WI38 (cell line): ENCODE measurements around the gene ST3GAL5.

Experiments used
- H3K4me3 ChIP-seq: 2 replicates; pipeline ENCODE4 v1.5.1; 2011; ENCODE audit warnings: low read depth, mild to moderate bottlenecking, control low read depth, low read length
- TF ChIP-seq, protein P1 (sequence below): IDR thresholded peaks from 2 replicates; pipeline ENCODE4 v1.5.1; 2012; ENCODE audit warnings: low read depth, mild to moderate bottlenecking, control low read depth, low read length

The ST3GAL5 gene

DNA sequence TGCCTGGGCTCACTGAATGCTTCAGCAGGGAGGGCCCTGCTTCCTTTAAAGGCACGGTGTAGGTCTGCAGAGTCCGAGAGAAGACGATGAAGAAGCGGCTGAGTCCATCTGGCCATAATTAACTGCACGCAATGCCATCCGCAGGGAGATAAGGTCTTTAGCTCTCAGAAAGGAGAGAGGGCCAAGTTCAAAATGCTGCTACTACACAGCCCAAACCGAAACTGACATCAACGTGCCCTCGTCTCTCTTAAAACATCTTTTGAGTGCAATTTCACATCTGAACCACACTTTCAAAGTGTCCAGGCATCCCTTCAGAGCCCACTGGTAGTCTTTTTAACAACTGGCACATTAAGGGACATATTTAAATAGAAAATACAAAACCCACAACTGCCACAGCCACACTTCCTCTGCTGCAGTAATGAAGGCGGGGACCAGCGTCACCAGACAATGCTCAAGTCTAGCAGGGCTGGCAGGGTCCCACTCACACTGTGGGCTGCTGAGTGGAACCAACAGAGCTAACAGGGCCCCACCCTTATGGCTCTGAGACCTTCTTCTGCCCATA lies 35.8 kb downstream of the ST3GAL5 start:
- no peak overlapping the region for H3K4me3 ChIP-seq
- TF ChIP-seq, protein P1, sequence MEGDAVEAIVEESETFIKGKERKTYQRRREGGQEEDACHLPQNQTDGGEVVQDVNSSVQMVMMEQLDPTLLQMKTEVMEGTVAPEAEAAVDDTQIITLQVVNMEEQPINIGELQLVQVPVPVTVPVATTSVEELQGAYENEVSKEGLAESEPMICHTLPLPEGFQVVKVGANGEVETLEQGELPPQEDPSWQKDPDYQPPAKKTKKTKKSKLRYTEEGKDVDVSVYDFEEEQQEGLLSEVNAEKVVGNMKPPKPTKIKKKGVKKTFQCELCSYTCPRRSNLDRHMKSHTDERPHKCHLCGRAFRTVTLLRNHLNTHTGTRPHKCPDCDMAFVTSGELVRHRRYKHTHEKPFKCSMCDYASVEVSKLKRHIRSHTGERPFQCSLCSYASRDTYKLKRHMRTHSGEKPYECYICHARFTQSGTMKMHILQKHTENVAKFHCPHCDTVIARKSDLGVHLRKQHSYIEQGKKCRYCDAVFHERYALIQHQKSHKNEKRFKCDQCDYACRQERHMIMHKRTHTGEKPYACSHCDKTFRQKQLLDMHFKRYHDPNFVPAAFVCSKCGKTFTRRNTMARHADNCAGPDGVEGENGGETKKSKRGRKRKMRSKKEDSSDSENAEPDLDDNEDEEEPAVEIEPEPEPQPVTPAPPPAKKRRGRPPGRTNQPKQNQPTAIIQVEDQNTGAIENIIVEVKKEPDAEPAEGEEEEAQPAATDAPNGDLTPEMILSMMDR, result no peak

DNA sequence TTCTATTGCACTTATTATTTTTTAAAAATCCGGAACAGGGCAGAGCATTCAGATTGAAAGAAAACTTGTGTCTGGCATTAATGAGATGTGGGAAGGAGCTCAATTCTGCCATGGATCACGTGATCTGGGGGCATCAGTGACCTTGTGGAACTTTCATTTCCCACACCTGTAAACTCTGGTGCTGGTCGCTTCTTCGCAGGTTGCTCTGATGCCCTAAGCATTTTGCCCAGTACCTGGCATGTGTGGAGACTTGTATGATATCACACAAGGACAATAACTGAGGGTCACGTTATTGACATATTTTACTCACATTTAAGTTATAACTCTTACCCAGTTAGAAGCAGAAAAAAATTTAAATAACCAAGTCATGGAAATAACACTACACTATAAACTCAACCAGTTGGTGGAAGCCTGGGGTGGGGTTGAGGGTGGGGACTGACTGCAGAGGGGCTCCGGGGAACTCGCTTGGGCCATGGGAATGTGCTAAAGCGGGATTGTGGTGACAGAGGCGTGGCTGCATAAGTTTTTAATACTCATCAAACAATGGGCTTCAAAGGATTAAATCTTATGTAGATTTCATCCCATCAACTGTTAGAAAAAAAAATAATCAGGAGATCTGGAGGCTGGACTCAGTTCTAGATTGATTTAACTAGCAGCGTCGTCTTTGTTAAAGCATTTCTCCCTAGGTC lies 36.5 kb downstream of the ST3GAL5 start:
- TF ChIP-seq, protein P1, result no peak
- no peak overlapping the region for H3K4me3 ChIP-seq

DNA sequence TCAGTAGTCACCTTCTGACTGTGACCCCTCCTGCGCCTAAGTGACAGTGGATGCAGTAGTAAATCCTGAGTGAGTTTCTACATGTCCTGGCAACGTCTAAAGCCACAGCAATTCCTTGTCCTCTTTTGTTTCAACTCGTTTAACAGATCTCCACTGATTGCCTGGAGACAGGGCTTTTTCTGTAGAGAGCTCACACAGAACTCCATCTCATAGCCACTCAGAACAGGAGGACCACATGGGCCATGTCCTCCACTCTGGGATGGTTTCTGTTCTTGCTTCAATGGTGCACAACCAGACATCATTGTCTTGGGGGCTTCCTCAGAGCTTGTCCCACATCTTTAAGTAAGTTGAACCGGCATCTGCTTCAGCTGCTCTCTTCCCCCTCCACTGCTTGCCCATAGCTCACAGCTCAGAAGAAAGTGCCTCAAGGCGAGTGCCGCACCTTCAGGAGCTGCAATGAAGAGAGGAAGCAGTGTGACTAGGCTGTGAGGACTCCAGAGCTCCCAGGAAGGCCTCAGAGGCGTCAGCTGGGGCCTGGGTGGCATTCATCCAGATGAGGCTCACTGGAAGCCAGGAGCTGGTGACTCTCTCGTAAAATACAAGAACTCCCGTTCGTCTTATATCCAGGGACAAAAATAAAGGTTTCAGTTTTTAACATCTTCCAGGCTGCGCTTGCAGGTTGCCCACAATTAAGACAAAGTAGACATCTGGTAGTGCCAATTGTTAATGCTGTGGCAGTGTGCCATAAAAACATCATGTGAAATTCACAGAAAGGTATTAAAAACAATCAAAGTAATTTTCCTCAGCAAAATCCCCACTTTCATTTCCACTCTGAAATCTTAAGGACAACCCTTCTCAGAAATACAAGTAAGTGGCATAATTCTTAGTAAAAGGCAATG lies 37.3 kb downstream of the ST3GAL5 start:
- H3K4me3 ChIP-seq, result no peak overlapping the region
- TF ChIP-seq, protein P1, result no peak

DNA sequence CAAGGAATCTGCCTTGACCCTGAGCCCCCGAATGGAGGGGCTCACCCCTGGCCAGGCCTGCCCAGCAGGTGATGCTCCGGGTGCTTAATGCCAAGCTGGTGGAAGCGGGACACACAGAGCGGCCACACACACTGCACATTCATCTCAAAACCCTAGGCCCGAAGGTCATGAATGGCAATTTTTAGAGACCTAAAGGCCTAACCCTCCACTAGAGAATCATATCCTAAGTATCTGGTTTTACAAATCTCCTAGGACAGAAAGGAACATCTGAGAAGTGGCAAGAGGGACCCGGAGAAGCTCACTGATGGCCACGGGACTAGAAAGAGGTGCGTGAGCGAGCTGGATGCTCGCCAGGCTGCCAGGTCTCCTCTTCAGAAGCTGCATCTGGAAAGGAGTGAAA lies 38.3 kb downstream of the ST3GAL5 start:
- H3K4me3 ChIP-seq, result no peak overlapping the region
- TF ChIP-seq, protein P1, result no peak

DNA sequence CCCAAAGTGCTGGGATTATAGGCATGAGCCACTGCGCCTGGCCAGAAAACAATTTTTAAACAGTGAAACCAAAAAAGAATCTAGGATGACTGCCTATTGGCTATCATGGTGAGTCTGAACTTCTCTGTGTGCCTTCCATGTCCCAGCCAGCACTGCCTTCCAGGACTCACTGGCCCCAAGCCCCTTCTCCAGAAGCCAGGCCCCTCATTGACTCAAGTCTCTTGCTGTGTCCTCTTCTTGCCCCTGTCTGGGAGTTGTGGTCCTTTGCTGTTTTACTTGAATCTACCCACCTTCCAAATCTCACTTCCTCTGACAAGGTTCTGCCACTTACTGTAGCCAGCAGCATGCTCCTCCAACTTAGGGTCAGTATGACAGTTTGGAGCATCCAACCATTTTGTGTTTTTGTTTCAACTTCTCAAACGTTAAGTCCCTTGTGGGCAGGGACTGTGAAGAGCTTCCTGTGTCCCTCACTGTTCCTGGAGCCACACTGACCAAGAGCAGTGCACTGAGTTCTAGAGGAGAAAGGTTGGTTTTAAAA lies 41.7 kb downstream of the ST3GAL5 start:
- H3K4me3 ChIP-seq, result no peak overlapping the region
- TF ChIP-seq, protein P1, result no peak

DNA sequence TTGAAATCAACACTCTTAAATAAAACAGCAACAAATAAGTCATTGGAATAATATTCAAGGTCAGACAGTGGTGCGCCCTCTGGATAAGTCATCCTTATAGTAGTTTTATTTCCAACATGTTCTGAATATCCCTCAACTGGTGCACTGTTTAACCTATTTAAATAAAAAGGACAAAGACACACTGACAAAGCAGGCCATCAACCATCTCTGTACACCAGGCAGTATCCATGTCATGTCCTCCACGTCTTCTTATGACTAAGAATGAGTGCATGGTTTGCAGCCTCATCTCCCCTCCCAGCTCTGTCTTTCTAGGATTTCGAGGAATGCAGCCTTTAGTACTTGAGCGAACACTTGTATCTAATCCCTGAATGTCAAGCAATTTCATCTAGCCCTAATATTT lies 42.4 kb downstream of the ST3GAL5 start:
- H3K4me3 ChIP-seq, result no peak overlapping the region
- TF ChIP-seq, protein P1, result no peak
